GM18499 (cell line): ENCODE data around the gene CXCR5.

Experiments
- ATAC-seq: cut with Tn5 transposase; IDR thresholded peaks from one replicate; pipeline ENCODE4 v1.9.1; 2021; ENCODE audit warnings: moderate number of reproducible peaks; ENCODE audit not compliant: insufficient read depth, unreplicated experiment

Gene CXCR5

DNA sequence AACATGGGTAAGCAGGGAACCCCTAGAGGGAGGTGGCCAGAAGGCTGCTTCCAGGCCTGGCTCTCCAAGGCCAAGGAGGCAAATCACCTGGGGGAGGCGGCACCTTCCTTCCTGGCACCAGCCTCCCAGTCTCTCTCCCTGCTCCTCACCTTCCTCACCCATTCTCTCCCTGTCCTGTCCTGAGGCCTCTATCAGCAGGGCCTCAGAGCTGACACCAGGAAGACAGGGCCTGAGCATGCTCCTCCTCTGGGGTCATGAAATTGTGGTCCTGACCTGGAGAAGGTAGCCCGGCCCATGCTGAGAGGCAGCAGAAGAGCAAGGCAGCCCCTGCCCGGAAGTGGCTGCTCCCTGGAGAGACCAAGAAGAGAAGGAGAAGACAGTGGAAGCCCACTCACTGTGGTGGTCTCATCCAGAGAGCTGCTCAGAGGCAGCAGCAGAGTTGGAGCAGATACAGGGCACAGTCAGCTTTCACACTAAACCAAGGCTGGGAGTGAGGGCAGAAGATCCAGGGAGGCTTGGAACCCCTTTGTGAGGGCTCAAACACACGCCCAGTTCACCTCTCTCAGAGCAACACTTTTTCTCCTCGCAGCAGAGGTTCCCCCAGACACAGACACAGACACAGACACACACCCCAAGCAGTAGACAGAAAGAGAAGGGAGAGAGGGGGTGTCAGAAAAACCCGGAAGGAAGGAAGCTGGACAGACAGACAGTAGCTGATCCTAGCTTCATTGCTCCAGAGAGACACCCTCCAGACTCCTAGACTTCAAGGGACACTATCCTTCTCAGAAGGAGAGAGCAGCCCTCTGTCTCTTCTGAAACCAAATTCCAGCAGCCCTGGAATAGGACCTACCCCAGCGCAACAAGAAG is 40.3 kb downstream of the CXCR5 start:
- no peak for ATAC-seq

DNA sequence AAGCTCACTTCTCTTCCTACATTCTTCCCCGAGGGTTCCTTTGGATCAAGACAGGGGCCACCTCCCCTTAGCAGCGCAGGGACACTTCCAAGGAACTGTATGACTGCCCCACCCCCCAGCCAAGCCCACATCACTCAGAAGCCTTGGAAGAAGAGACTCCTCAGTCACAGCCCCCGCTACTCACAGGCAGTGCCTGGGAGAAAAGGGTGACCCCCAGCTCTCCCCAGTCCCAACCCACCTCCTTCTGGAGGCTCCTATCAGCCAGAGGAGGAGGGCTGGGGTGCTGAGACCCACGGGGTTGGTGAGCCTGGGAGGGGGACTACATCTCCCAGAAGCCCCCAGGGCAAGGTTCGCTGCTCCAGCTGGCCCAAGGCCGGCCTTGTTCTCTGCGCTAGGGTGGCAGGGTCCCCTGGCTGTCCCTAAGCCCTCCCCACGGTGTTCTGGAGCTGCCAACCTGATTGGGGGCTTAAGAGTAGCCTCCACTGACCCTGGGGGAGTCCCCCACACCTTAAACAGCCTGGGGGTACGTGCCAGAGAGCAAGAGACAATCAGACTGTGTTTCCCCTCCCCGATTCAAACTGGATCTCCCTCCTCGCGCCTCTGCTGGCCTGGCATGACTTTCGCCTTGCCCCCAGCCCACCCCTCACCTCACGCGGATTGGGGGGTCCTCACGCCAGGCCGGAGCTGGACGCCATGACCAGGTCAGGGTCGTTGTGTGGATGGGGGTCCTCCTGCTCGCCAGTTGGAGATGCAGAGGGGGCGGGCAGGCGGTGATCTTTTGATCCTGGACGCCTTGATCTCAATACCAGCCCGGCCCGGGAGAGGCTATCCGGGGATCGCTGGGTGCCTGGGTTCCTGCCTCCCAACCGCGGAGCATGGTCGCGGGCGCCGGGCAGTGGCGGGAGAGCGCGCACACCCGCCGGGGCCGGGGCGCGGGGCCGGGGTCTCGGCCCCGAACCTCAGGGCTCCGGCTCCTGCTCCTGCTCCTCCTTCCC is 41.2 kb downstream of the CXCR5 start:
- no peak for ATAC-seq

DNA sequence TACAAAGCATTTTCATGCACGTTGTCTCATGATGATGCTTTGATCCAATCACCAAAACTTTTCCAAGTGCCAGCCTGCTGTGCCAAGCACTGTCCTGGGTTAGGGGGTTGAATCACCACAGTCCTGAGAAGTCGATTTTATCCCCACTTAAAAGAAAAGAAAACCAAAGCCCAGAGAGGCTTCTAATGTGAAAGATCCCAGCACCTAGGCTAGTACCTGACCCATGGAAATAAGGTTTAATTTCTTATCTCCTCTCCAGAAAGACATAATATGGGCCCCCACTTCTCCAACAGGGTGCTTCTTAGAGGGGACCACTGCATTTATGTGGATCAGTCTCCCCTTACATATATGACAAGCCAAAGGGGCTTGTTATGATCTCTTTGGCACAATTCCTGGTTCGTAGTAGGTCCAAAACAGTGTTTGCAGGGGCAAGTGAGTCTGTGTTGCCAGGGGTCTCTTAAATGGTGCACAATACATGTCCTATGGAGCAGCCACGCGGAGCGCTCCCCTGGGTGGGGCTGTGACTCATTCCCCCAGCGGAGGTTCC is 43.9 kb downstream of the CXCR5 start:
- ATAC-seq: no peak

DNA sequence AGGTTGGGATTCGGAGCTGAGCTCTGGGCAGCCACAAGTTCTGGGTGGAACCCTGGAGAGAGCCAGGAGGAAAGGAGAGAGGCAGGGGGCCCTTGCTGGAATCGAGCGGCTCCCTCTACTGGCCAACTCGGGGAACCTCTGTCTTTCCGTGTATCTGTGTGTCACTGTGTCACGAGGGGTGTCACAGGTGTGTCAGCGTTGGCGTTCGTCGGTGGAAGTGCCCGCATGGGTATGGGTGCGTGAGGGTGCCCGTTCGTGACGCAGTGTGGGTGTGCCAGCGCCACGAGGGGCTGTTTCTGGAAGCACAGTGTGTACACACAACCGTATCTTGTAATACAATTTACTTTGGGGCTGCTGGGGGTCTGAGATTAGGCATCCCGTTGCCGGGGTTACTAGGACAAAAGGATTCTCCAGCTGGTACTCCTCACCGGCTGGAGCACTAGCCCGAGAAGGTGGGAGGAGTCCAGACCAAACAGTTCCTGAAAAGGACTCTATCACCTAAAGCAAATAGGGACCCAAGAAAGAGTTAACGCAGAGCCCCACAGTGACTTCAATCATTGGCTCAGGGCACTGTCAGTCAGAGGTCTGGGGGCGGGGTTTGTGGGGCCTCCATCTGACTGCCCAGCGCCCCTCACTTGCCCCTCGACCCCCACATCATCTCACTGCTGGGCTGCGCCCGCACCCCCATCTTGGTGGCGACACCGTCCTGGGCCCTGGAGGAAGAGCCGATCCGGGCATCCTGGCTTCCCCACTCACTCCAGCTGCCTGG is 44.6 kb downstream of the CXCR5 start:
- no peak for ATAC-seq

DNA sequence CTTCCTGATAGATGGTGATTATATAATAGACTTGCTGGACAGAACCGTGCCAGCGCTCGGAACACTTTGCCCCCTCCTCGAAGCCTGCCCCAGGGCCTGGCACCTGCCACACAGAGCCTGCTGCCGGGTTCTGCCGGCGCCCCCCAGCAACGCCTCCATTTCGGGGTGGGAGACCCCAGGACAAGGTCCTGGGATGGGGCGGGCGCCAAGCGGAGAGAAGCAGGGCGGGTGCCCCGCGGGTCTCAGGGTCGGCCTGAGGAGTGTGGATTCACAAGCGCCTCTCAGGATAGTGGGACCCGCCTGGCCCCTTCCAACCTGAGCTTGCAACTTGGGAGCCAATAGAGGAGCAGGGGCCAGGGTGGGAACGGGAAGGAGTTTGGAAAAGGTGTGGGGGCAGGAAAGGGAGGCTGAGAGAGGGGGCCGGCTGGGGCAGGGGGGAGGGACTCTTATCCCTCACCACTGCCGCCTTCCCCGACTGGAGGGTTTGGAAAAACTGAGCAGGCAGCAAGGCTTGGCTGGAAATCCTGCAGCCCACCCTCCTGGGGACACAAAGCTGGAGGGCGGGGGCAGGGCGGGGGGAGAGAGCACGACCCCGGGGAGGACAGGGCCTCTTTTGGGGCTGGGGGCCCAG is 45.3 kb downstream of the CXCR5 start:
- ATAC-seq: no peak

DNA sequence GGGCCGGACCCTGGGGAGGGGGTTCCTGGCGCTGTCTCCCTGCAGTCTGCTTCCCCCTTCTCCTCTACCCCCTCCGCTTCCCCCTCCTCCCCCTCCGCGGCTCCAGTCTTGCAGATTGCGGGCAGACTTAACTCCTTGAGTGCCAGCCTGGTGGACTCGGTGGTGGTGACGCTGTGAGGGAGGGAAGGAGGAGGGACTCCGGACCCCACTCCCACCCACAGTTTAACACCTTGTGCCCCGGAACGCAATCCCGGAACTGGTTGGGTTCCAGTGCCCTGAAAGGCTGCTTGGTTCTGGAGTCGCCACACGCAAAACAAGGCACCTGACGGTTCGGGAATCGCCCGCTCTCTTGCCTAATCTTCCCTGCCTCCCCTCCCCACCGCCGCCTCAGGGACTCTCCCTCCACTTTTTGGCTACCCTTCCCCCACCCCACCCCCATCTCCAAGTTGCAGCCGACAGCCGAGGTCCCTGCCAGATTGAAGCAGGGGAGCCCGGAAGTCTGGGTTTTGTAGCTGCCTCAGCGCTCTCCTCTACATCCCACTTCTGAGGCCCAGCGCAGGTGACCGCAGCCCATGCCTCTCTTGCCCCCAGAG is 45.9 kb downstream of the CXCR5 start:
- no peak for ATAC-seq

DNA sequence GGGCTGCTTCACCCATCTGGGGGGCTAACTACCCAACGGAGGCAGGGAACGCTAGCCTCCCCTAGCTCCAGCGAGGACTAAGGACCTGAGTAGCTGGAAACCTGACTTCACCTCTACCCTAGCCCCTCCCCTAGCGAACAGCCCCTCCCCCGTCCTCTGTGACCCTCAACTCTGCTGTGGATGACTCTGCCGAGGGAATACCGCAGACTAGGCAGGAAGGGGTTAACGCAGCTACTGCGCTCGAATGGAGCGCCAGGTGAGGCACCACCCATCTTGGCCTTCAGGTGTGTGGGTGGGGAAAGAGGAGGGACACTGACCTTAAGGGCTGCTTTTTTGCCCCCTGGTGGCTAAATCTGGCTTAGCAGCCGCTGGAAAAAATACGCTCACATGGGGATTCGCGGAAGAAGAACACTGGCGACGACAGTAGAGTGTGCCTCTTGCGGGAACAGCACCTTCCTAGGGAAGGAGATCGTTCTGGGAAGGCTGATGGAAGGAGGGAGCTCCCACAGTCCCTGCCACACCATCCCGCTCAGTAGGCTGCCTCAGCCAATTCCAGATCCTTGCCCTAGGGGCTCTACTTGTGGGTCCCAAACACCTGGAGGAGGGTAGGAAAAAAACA is 46.5 kb downstream of the CXCR5 start:
- no peak for ATAC-seq

DNA sequence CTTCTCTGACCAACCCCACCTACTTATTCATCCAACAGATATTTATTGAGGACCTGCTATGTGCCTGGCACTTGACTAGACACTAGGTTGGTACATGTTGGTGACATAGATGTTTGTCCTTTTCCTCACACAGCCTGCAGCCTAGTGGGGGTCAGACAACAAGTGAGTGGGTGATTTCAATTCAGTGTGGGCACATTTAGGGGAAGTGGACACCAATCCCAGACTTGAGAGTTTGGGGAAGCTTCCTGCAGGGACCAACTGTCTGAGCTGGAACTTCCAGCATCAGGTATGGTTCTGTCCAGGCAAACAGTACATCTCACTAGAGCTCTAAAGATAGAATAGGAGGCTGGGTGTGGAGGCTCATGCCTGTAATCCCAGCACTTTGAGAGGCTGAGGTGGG is 47.9 kb downstream of the CXCR5 start:
- ATAC-seq: no peak

DNA sequence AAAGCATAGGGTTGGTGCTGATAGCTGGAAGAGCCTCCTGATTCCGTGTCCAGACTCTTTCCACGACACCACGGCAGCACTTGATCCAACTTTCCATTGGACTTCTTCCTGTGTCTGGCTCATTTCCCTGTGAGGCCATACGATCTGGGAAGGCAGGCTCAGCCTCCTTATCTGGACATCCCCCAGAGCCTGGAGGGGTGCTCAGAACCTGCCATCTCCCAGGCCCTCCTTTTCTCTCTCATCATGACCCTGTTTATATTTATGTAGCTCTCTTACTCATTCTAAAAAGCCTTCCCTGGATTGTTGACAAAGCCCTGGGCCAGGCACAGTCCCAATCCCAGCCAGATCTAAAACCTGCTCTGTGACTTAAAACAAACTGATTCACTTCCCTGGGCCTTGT is 49.8 kb downstream of the CXCR5 start:
- no peak for ATAC-seq

DNA sequence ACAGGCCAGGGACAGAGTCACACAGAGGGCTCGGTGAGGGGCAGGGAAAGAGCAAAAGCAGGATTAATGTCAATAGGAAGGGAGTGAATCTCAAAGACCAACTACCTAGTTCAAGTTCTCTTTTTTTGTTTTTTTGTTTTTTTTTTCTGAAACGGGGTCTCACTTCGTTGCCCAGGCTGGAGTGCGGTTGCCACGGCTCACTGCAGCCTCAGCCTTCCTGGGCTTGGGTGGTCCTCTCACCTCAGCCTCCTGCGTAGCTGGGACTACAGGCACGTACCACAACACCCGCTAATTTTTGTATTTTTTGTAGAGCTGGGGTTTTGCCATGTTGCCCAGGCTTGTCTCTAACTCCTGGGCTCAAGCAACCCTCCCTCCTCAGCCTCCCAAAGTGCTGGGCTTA is 51.7 kb downstream of the CXCR5 start:
- no peak for ATAC-seq

DNA sequence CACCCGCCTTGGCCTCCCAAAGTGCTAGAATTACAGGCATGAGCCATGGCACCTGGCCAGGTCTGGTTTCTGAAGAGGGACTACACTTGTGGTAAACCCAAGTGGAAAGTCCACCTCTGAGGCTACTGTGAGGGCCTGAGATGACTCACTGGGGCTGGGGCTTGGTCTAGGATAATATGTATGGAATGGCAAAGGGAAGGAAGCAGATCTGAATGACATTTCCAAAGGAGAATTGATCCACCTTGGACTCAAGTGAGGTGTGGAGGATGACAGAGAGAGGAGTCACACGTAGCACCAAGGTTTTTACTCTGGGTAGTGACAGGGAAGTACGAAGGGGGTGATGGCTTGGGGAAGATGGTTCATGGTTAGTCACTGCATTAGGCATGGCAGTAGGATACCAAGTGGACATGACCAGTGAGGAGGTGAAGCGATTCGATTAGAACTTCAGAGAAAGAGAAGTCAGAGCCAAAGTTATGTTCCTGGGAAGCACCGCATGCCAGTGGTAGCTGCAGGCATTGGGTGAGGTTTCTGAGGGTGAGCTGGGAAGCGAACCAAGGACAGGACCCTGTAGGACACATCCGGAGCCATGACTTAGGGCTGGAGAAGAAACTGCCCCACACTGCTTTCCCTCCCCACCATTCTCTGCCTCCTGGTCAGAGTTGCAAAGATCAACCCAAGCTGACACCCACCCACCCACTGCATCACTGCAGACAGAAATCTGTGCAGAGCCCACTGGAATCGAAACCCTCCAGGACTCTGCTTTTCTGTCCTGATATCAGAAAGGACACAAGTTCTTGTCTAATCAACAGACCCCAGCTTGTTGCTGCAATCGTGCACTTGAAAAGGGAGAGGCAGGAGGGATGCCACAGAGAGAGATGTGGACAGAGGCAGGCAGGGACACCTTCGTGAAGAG is 55.1 kb downstream of the CXCR5 start:
- no peak for ATAC-seq

DNA sequence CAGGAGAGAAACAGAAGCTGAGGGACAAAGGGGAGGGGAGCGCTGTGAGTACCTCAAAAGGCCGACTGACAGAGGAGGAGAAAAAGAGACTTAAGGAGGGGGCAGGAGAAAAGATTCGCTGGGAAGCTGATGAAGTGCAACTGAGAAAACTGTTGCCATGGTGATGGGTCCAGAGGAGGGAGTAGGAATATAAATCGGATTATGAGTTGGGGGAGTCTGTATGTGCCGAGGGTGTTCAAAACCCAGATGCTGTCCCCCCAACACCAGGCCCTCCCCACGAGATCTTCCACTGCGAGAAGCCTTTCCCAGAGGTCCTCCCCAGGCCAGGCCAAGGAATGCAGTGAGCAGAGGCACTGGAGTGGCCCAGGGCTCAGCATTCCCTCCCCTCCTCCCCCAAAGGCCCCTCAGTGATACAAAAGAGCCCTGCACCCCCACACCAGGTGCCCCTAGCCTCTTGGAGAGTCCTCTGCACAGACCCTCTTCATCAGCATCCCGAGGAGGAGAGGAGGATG is 55.8 kb downstream of the CXCR5 start:
- ATAC-seq: no peak

DNA sequence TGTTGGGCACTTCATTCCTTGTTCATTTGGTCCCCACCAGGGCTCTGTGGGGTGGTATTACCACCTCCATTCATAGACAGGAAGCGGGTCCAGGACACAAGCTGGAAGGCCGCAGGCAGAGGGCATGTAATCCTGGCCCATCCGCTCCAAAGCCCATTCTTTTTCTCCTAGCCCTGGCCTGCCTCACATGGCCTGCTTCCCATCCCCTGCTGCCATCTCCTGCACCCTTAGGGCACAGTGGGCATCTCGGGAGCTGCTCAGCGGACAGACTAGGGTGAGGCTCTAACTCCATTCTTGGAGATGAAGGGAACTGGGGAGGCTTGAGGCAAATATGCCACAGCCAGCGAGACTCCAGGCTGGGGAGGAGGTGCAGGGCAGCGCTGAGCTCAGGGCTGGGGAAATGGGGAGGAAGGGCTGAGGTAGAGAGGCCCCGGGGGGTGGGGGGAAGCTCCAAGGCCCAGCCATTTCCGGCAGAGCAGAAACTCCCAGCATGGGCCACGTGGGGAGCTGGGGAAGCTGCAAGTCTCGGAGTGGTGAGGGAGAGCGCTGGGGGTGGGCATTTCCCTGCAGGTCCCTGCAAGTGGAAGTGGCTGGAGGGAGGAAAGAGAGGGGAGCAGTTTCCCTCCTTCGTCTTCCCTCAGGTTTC is 56.4 kb downstream of the CXCR5 start:
- no peak for ATAC-seq

DNA sequence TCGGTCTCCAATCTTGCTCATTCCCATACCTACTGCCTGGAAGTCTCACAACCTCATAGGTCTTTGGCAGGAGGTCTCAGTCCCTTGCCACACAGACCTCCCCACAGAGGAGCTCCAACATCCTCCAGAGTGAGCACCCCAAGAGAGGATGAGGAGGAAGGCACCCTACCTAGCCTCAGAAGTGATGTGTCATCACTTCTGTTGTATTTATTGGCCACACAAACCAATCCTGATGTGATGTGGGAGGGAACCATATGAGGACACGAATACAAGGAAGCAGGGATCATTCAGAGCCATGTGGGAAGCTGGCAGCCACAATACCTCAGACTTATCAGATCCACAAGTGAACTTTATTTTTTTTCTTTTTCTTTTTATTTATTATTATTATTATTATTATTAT is 63.4 kb downstream of the CXCR5 start:
- no peak for ATAC-seq
